ENCODE measurements around the gene SLC2A2.

DNA sequence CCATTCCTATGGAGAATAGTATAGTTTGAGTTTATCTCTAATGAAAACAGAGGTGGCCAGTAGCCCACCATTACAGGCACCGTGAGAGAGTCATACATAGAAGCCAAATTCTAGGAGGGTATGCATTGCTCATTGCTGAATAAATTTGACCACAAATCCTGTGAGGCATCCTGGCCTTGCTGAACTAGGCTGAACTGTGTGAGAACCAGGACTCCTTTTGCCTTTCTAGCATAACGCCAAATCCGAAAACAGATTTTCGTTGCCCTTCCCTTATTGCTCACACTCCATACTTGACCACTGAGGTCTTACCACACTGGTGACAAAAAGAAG lies 50.4 kb downstream of the SLC2A2 start:
- TF ChIP-seq POLR2A (IDR thresholded peaks at IDR 0.05), result no peak
- TF ChIP-seq, protein P1, sequence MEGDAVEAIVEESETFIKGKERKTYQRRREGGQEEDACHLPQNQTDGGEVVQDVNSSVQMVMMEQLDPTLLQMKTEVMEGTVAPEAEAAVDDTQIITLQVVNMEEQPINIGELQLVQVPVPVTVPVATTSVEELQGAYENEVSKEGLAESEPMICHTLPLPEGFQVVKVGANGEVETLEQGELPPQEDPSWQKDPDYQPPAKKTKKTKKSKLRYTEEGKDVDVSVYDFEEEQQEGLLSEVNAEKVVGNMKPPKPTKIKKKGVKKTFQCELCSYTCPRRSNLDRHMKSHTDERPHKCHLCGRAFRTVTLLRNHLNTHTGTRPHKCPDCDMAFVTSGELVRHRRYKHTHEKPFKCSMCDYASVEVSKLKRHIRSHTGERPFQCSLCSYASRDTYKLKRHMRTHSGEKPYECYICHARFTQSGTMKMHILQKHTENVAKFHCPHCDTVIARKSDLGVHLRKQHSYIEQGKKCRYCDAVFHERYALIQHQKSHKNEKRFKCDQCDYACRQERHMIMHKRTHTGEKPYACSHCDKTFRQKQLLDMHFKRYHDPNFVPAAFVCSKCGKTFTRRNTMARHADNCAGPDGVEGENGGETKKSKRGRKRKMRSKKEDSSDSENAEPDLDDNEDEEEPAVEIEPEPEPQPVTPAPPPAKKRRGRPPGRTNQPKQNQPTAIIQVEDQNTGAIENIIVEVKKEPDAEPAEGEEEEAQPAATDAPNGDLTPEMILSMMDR (IDR thresholded peaks at IDR 0.05), result no peak
- no peak for TF ChIP-seq EP300 (IDR thresholded peaks at IDR 0.05)
- no peak for TF ChIP-seq POLR2AphosphoS5 (IDR thresholded peaks at IDR 0.05)

All from suprapubic skin (tissue), 4 donors.